GM19035 (cell line): ENCODE results near the gene CHTF18.
"Not testable (repeated sequence)": the region's sequence is repeated elsewhere in the genome, so short reads cannot be mapped to it uniquely, and the experiment has no call there.

Source experiments
- ATAC-seq: cut with Tn5 transposase; IDR thresholded peaks from one replicate; pipeline ENCODE4 v1.9.1; 2021; ENCODE audit not compliant: unreplicated experiment

The CHTF18 gene

GRCh38 chr16:803754-804080, 15.3 kb downstream of the CHTF18 start:
- no peak for ATAC-seq

- ATAC-seq: no peak
Observed at GRCh38 chr16:804193-805048, 16.0 kb downstream of the CHTF18 start.

- ATAC-seq: no peak
Observed at GRCh38 chr16:805474-805873, 17.1 kb downstream of the CHTF18 start.

- peak; percentile 85 for ATAC-seq
Observed at GRCh38 chr16:807347-808084, 19.1 kb downstream of the CHTF18 start.

- ATAC-seq: no peak
Observed at GRCh38 chr16:808085-808386, 19.6 kb downstream of the CHTF18 start.

GRCh38 chr16:813204-813915, 24.9 kb downstream of the CHTF18 start:
- no peak for ATAC-seq

GRCh38 chr16:813916-814412, 25.5 kb downstream of the CHTF18 start:
- no peak for ATAC-seq

- ATAC-seq: no peak
Observed at GRCh38 chr16:814974-815373, 26.6 kb downstream of the CHTF18 start.

GRCh38 chr16:815861-816260, 27.4 kb downstream of the CHTF18 start:
- ATAC-seq: no peak

GRCh38 chr16:817001-817906, 28.8 kb downstream of the CHTF18 start:
- no peak for ATAC-seq

GRCh38 chr16:818132-818531, 29.7 kb downstream of the CHTF18 start:
- no peak for ATAC-seq

GRCh38 chr16:818592-818991, 30.2 kb downstream of the CHTF18 start:
- no peak for ATAC-seq

GRCh38 chr16:819336-820043, 31.1 kb downstream of the CHTF18 start:
- no peak for ATAC-seq

GRCh38 chr16:820044-820408, 31.6 kb downstream of the CHTF18 start:
- ATAC-seq: not testable (repeated sequence)

- ATAC-seq: no peak
Observed at GRCh38 chr16:820748-821147, 32.3 kb downstream of the CHTF18 start.

GRCh38 chr16:821751-822150, 33.3 kb downstream of the CHTF18 start:
- ATAC-seq: no peak

- ATAC-seq: no peak
Observed at GRCh38 chr16:822174-822908, 33.9 kb downstream of the CHTF18 start.

GRCh38 chr16:822909-823297, 34.5 kb downstream of the CHTF18 start:
- no peak for ATAC-seq

- no peak for ATAC-seq
Observed at GRCh38 chr16:824194-824593, 35.8 kb downstream of the CHTF18 start.

- no peak for ATAC-seq
Observed at GRCh38 chr16:824601-825000, 36.2 kb downstream of the CHTF18 start.
